Esophagus squamous epithelium (tissue), 4 donors: Measurements from ENCODE around the gene AFF3.

Experiments used
- CTCF ChIP-seq, 6 experiments: fragments of 450-650 bp in 4 of 6; fragments of 200-600 bp in 2 of 6; sonication (generic) in 2 of 6; IDR thresholded peaks; one replicate each; pipeline ENCODE4 v1.5.1; 2016 to 2019; ENCODE audit warnings: antibody characterized with exemption in 6 of 6, mild to moderate bottlenecking in 4 of 6, moderate library complexity in 4 of 6
- POLR2A ChIP-seq, 4 donors: fragments of 450-650 bp; IDR thresholded peaks; one replicate each; pipeline ENCODE4 v1.6.1; 2017; ENCODE audit warnings: antibody characterized with exemption in 4 of 4, mild to moderate bottlenecking in 4 of 4, moderate library complexity in 3 of 4

GRCh38 chr2:99864561-99865553 lies 277.5 kb downstream of the AFF3 start:
- TF ChIP-seq CTCF (IDR thresholded peaks at IDR 0.05): no peak
- TF ChIP-seq POLR2A (IDR thresholded peaks at IDR 0.05): no peak
